ENCODE measurements around the gene OR5W2.
"Not testable (repeated sequence)": the region's sequence is repeated elsewhere in the genome, so short reads cannot be mapped to it uniquely, and the experiment has no call there.

The OR5W2 gene

GRCh38 chr11:55914482-55914881 lies at the start of gene OR5W2:
OR5W2 (minus strand) TSS chr11:55914582; CDS start chr11:55914582, 0 bp downstream.
- DNase-seq: no peak

DNA sequence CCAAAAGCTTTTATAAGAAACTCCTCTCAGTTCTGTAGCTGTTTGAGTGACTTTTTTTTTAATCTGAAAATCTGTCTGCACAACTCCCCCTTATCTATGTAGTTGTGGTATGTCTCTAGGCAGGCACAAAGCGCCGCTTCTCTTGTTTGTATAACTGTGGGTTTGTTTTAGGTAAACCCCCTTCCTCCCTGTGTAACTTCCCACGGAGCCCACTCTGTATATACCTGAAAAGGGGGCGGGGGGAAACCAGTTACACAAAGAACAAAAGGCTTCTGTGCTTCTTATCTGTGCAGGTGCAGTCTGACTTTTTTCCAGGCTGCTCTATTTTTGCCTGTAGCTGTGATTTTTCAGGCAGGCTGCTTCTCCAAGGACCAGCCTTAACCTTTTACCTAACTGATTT lies 42.1 kb upstream of the OR5W2 start:
- no peak for DNase-seq

GRCh38 chr11:55949330-55949729 lies 34.9 kb upstream of the OR5W2 start:
- peak; percentile 6 for DNase-seq

DNA sequence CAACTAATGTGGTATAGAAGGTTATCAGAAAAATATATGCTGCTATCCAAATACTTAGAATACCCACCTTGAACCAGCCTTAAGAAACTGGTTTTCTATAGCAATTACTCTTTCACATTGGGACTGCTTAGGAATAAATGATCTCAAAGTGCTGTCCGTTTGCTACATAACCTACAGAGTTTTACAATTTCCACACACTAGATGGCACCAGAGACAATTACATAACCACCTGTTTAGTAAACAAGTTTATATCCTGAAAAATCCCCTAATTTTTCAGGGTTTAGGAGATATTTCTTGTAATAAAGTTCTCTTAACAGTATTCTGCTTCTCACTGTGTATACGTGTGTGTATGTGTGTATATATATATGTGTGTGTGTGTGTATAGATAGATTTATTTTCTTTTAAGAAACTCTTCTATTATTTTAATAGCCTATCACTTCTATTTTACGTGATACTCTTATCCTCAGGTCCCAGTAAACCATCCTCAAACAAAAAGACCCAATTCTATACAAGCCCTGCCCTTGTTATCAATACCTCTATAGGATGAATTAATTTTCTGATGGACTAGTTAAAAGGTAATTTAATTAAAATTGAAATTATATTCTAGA lies 28.5 kb upstream of the OR5W2 start:
- DNase-seq: peak; percentile 60

DNA sequence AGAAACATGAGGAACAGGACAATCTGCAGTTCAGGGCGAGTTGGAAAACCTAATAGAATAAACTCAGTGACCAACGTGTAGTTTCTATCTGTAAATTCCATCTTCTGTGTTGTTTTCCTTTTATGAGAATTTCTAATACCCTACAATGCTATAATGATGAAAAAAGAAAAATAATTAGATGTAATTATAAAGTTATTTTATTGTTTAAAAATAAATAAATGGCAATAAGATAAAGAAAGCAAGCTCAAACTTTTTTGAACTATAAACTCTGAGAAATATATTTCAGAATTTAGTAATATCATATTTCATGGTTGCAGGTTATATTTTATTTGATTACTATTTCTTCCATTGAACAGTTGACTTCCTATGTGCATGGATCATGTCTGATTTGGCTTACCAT lies 21.9 kb upstream of the OR5W2 start, which contains the start of gene OR5I1:
Gene OR5I1 (minus strand): TSS at position 101 of the 400 bp plus-strand sequence. CDS start 0 bp downstream, at position 101.
- no peak for DNase-seq

GRCh38 chr11:55920537-55920936 lies 6.2 kb upstream of the OR5W2 start:
- DNase-seq: no peak

DNA sequence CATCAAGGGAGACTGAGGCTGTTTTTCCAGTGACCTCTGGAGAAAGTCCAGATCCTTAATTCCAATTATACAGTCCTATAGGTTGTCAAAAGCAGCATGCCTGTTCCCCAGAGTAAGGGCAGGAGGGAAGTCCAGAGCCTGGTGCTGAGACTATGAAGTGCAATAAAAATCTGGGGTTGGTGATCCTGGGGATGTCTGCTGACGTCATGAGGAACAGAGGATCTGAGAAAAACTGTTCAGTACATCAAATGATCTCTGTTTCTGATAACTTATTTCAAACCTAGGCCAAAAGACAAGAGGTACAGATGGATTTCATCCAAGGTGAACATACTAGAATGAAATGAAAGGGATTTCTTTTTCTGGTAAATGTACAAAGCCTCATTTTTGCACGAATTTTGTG lies 12.1 kb downstream of the OR5W2 start:
- DNase-seq: no peak

DNA sequence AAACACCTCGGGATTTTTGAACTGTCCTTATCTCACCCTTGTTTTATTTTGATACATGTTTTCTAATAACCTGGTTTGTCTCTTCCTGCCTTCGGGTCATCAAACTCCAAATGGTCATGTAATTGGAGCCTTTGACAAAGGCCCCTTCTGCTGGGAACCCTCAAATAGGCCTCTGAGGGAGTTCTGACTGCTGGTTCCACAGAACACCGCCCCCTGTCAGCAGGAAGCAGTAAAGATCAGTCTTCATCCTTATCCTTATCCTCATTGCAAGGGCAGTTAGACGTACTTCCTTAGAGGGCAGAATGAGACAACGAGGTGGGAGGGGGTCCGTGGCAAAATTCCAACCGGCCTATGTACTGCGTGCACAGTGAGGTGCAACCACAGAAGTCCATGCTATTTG lies 19.2 kb downstream of the OR5W2 start:
- DNase-seq: no peak

- not testable (repeated sequence) for DNase-seq
Observed at GRCh38 chr11:55885481-55885880, 28.9 kb downstream of the OR5W2 start.

- DNase-seq: not testable (repeated sequence)
Observed at GRCh38 chr11:55884995-55885394, 29.4 kb downstream of the OR5W2 start.

DNA sequence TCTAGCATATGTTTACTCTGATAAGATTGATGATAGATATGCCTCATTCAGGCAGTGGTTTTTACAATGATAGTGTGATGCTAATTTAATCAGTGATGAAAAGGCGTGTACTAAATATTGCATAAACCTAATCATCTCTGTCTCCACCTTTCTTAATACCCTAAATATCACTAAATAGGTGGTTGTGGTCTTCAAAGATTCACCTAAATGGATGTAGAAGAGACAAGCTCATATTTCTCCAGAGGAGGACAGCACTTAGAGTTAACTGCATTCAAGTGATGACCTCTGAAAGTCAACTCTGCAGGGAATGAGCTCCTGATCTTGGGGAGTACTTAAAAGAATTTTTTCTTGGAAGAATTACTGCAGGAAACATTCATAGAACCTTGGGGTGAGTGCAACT lies 31.4 kb downstream of the OR5W2 start, which contains the start of gene TRIM51:
Gene TRIM51 (plus strand): TSS at position 301 of the 400 bp plus-strand sequence. CDS start 2,132 bp downstream, outside the sequence.
- DNase-seq: not testable (repeated sequence)

- not testable (repeated sequence) for DNase-seq
Observed at GRCh38 chr11:55873146-55873545, 41.2 kb downstream of the OR5W2 start.

DNA sequence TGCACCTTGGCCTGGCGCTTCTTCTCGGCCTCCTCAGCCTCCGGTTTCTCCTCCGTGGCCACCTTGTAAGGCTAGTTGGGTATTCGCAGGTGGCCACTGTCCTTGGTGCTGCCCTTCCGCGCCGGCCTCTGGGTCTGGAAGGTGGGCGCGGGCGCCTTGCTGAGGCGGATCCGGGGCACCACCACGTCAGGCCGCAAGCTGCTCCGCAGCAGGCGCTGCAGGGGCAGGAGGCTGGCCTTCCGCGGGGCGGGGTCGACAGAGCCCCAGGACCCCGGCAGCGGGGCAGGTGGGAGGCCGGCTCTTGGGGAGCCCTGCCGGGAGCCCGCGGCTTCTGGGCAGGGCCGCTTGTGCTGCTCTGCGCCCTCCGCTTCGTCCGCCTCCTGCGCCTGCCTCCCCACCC lies 41.7 kb downstream of the OR5W2 start:
- DNase-seq: not testable (repeated sequence)

DNA sequence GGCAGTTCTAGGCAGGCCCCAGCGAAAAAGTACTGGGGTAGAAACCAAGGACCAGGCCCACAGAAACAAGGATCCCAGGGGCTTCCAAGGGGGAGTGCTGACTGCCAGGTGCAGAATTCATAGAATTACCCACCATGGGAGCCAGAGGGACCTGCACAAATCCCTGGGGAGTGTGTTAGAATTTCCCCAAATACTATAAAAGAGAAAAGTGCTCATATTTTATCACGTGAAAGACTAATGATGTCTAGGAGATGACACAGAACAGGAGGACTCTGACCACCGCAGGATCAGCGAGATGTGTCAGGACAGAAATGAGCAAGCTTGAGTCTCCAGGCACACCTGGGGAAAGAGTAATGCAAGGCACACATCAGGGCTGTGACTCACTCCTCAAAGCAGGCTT lies 47.0 kb downstream of the OR5W2 start:
- DNase-seq: not testable (repeated sequence)

All from NCI-H748 treated with DMSO at 0.1 percent for 48 hours (cell line).